Measurements from ENCODE around the gene DNM1L.

GRCh38 chr12:32661706-32662105 lies 17.4 kb upstream of the DNM1L start:
- TF ChIP-seq FOXP2 (optimal IDR thresholded peaks at IDR 0.05; ENCODE audit: control extremely low read depth, extremely low read length, insufficient read depth): no peak
- no peak for TF ChIP-seq EZH2 (IDR thresholded peaks at IDR 0.05)

All from SK-N-MC (cell line).